Measurements from ENCODE around the gene PKNOX2.

- TF ChIP-seq CTCF (IDR thresholded peaks at IDR 0.05) (no peak), POLR2A (IDR thresholded peaks at IDR 0.05) (no peak), EP300 (IDR thresholded peaks at IDR 0.05) (no peak)
Observed at GRCh38 chr11:125351033-125351867, 186.7 kb downstream of the PKNOX2 start.

All from ovary (tissue), 3 donors.